Sigmoid colon (tissue), 7 donors: Measurements from ENCODE around the gene OPN4. TPM values are rescaled to one million over a fixed set of nuclear protein-coding genes. Genes with fewer than 3 reads are reported as not detected.

ENCODE experiments used
- DNase-seq: peaks from one replicate; pipeline ENCODE4 v3.0.0-alpha.2; 2019
- H3K27ac ChIP-seq, 4 donors: fragments of 200-600 bp; sonication (generic); one replicate each; pipeline ENCODE4 v1.5.1; 2016 to 2019; ENCODE audit warnings: mild to moderate bottlenecking in 1 of 4
- H3K27me3 ChIP-seq, 3 donors: fragments of 200-600 bp; sonication (generic); one replicate each; pipeline ENCODE4 v1.5.1; 2019; ENCODE audit warnings: mild to moderate bottlenecking in 1 of 3
- H3K36me3 ChIP-seq, 4 donors: fragments of 200-600 bp; sonication (generic); one replicate each; pipeline ENCODE4 v1.5.1; 2016 to 2019
- H3K4me1 ChIP-seq, 4 donors: fragments of 200-600 bp; sonication (generic); one replicate each; pipeline ENCODE4 v1.5.1; 2017 to 2019
- H3K4me3 ChIP-seq, 4 donors: fragments of 200-600 bp; sonication (generic); one replicate each; pipeline ENCODE4 v1.5.1; 2017 to 2019; ENCODE audit warnings: mild to moderate bottlenecking in 2 of 4, moderate library complexity in 1 of 4
- H3K9me3 ChIP-seq, 4 donors: fragments of 200-600 bp in 3 of 4; sonication (generic) in 3 of 4; one replicate each; pipeline versions ENCODE4 v1.5.1 to v1.6.1; 2013 to 2019
- EP300 ChIP-seq, 4 donors: sonication (generic); formaldehyde crosslinking; IDR thresholded peaks; one replicate each; pipeline ENCODE4 v1.6.1; 2017; ENCODE audit warnings: antibody characterized with exemption in 4 of 4
- POLR2A ChIP-seq, 2 donors: fragments of 450-650 bp; IDR thresholded peaks; one replicate each; pipeline ENCODE4 v1.6.1; 2016; ENCODE audit warnings: antibody characterized with exemption in 2 of 2, mild to moderate bottlenecking in 2 of 2, moderate library complexity in 2 of 2
- POLR2AphosphoS5 ChIP-seq, 4 donors: sonication (generic); formaldehyde crosslinking; IDR thresholded peaks; one replicate each; pipeline ENCODE4 v1.6.1; 2017; ENCODE audit warnings: antibody characterized with exemption in 4 of 4
- WGBS, 2 donors: extraction: QIAGEN DNeasy Blood & Tissue Kit; methylation state at CpG; one replicate each; pipeline ENCODE4 v1.1.7; 2013; 5-methylcytosine and 5-hydroxymethylcytosine counted together
- intact Hi-C: fragments of 100-400 bp; cut with DNase I; formaldehyde crosslinking; loops from one replicate; pipeline ENCODE4 v1.15.1; 2023
- polyA plus RNA-seq, 3 donors: library from polyadenylated mRNA; stranded (reverse); fragments of 200-250 nt; gene quantifications; one replicate each; pipeline ENCODE4 v1.2.3, GENCODE V29; 2013
- total RNA-seq, 4 donors: library from RNA; depleted of rRNA; stranded (reverse); fragments of >200 nt; gene quantifications; one replicate each; pipeline ENCODE4 v1.1.0, GENCODE V29; 2016
- TF ChIP-seq, protein P1 (sequence below), 4 experiments: fragments of 450-650 bp in 3 of 4; fragments of 200-600 bp in 1 of 4; IDR thresholded peaks; one replicate each; pipeline ENCODE4 v1.5.1; 2016 to 2019; ENCODE audit warnings: antibody characterized with exemption in 4 of 4, mild to moderate bottlenecking in 3 of 4, moderate library complexity in 2 of 4
- donor health status: healthy with polysubstance abuse.
- donor health status: Bipolar disorder and iron deficiency.
- donor health status: healthy.

Gene OPN4
- total and polyA plus RNA-seq, 7 donors: 0.04 TPM; not detected in 6

DNA sequence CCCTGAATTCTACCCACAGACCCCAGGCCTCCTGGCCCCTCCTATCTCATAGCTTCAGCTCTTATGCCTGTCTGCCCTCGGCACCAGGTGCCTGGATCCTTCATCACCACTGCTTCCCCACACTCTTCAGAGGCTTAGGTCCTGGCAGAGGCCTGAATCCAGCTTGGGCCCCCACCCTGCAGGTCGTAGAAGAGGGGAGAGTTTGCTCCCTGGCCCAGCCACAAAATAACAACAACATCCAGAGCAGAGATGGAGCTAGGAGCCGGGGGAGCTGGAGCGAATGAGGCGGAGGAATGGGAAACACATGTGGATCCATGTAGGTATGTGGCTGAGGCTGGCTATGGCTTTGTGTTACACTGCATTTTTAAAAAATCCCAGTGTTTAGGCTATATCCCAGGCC, 7.8 kb upstream of the OPN4 start:
- Histone ChIP-seq H3K27me3 (no peaks in the 10 kb centered on the region), H3K9me3 (no peaks in the 10 kb centered on the region), H3K36me3 (no peaks in the 10 kb centered on the region), H3K4me1 (peaks cover 0 to 36% (median 18%) of the 10 kb centered on the region in 4 donors), H3K27ac (no peak overlapping the region), H3K4me3 (no peak overlapping the region)
- no peak for DNase-seq
- WGBS, 2 donors: 91 to 92% methylated on average over 5 of the region's 5 CpGs
- intact Hi-C loops: no loop called here
- TF ChIP-seq POLR2A (IDR thresholded peaks at IDR 0.05) (no peak), POLR2AphosphoS5 (IDR thresholded peaks at IDR 0.05) (no peak), EP300 (IDR thresholded peaks at IDR 0.05) (no peak)
- TF ChIP-seq, protein P1, sequence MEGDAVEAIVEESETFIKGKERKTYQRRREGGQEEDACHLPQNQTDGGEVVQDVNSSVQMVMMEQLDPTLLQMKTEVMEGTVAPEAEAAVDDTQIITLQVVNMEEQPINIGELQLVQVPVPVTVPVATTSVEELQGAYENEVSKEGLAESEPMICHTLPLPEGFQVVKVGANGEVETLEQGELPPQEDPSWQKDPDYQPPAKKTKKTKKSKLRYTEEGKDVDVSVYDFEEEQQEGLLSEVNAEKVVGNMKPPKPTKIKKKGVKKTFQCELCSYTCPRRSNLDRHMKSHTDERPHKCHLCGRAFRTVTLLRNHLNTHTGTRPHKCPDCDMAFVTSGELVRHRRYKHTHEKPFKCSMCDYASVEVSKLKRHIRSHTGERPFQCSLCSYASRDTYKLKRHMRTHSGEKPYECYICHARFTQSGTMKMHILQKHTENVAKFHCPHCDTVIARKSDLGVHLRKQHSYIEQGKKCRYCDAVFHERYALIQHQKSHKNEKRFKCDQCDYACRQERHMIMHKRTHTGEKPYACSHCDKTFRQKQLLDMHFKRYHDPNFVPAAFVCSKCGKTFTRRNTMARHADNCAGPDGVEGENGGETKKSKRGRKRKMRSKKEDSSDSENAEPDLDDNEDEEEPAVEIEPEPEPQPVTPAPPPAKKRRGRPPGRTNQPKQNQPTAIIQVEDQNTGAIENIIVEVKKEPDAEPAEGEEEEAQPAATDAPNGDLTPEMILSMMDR (IDR thresholded peaks at IDR 0.05): no peak

DNA sequence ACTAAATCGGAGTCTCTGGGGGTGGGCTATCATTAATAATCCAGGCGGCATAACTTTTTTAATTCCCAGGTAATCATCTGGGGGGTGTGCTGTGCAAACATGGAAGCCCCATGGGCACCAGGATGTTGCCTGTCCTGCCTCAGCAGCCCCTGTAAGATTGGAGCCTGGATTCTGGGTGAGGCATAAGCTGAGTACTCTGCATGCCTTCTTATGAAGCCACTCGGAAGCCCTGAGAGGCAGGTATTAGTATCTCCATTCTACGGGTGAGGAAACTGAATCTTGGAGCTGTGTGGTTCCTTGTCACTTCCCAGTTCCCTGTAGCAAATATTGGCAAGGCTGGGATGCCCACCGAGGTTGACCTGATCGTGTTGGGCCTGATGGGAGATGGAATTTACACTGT, 7.4 kb upstream of the OPN4 start:
- no peaks in the 10 kb centered on the region for H3K36me3 ChIP-seq
- no peak for DNase-seq
- peaks cover 0 to 36% (median 18%) of the 10 kb centered on the region in 4 donors for H3K4me1 ChIP-seq
- intact Hi-C loops: no loop called here
- H3K27me3 ChIP-seq: no peaks in the 10 kb centered on the region
- TF ChIP-seq EP300 (IDR thresholded peaks at IDR 0.05): no peak
- TF ChIP-seq POLR2AphosphoS5 (IDR thresholded peaks at IDR 0.05): no peak
- no peak for TF ChIP-seq POLR2A (IDR thresholded peaks at IDR 0.05)
- TF ChIP-seq, protein P1 (IDR thresholded peaks at IDR 0.05): no peak
- no peak overlapping the region for H3K4me3 ChIP-seq
- H3K27ac ChIP-seq: no peak overlapping the region
- WGBS, 2 donors: 82 to 84% methylated on average over 6 of the region's 6 CpGs
- H3K9me3 ChIP-seq: no peaks in the 10 kb centered on the region

DNA sequence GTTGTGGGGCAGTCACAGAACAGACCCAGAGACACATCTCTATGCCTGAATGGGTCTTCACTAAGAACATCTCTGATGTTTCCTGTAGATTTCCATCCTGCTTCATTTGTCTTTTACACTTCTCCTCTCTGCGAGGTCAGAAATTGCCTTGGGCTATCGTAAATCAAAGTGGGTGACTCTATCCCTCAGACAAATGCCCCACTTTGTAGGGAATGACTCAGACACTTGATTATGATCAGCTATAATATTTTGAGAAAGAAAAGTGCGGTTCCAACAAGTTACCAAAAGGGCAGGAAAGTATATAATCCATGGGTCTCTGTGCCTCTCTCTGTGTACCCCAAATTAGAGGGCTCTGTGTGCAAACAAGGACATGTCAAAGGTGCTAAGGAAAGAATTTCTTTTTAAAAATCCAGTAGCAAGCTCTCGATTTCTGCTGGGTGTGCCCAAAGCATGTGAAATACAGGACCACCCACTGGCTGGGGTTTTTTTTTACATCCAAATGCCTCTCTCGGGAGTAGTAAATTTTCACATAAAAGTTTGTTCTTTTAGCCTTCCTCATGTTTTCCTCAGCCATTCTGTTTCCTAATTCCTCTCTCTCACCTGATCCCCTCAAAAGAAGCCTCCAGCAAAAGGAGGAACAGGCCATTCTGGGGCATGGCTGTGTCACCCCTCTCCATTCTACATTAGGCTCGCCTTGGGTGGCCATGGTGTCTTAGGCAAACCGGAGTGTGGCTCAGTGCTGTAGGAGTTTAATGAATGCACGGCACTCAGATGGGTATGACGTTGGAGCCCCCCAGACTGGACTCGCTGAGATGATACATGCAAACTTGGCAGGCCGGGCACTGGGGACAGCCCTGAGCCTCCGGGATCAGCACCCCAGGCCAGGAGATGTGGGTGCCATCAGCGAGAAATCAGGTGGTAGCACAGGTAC, 6.3 kb upstream of the OPN4 start:
- Histone ChIP-seq H3K36me3 (no peaks in the 10 kb centered on the region), H3K27ac (peak overlapping the region in 1 of 4 donors; percentile 34), H3K4me3 (no peak overlapping the region), H3K27me3 (no peaks in the 10 kb centered on the region), H3K9me3 (no peaks in the 10 kb centered on the region), H3K4me1 (peaks cover 0 to 29% (median 18%) of the 10 kb centered on the region in 4 donors)
- TF ChIP-seq EP300 (IDR thresholded peaks at IDR 0.05) (no peak), POLR2AphosphoS5 (IDR thresholded peaks at IDR 0.05) (no peak), POLR2A (IDR thresholded peaks at IDR 0.05) (no peak)
- TF ChIP-seq, protein P1 (IDR thresholded peaks at IDR 0.05): no peak
- DNase-seq: no peak
- intact Hi-C loops: no loop called here
- WGBS, 2 donors: 80 to 83% methylated on average over 13 of the region's 13 CpGs

DNA sequence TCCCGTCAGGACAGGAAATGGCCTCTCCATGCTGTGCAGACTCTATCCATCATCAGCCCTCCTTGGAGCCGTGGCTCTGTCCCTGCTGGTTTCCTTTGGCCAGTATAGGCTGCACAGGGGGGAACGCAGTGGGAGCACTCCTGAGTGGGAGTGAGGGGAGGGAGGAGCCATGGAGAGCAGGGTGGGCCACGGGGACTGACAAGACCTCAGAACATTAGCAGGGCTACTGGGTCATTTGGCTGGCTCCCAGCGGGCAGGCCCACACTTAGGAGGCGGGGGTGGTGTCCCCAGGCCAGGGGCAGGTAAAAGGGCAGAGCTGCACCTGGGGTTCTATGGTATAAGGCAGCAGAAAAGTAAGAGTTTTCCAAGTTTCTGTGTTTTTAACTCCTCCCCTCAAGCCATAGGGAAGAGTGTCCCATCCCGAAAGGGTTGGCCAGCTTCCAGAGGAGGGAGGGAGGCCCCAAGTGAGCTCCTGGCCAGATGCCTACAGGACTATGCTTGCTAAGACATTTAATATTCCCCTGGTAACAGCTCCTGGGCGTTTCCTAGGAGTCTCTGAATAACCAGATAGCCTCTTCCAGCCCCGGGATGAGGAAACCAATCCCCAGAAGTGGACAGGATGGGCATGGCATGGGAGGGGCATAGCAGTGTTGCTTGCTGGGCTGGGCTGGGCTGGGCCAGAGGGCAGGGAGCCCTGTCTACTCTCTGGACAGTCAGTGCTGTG, 5.5 kb upstream of the OPN4 start:
- Histone ChIP-seq H3K4me3 (no peak overlapping the region), H3K4me1 (peaks cover 0 to 22% (median 18%) of the 10 kb centered on the region in 4 donors), H3K36me3 (no peaks in the 10 kb centered on the region), H3K9me3 (no peaks in the 10 kb centered on the region), H3K27ac (peak overlapping the region in 3 of 4 donors; percentile 10 to 39 (median 34)), H3K27me3 (no peaks in the 10 kb centered on the region)
- 37 to 61% methylated on average over 9 of the region's 9 CpGs for WGBS, 2 donors
- peak; percentile 83 for DNase-seq
- TF ChIP-seq POLR2A (IDR thresholded peaks at IDR 0.05) (no peak), EP300 (IDR thresholded peaks at IDR 0.05) (no peak), POLR2AphosphoS5 (IDR thresholded peaks at IDR 0.05) (no peak)
- TF ChIP-seq, protein P1 (IDR thresholded peaks at IDR 0.05): no peak
- intact Hi-C loops: no loop called here
